HFFc6 (cell line): ENCODE data around the gene MED25. TPM values are rescaled to one million over a fixed set of nuclear protein-coding genes. Genes with fewer than 3 reads are reported as not detected.

Experiments used
- DNase-seq: peaks from one replicate; pipeline ENCODE4 v3.0.0-alpha.2; 2018
- H3K27ac Mint-ChIP-seq: 2 replicates; pipeline ENCODE4 v1.8.0; 2020; ENCODE audit warnings: mild to moderate bottlenecking, mixed read lengths
- H3K27me3 Mint-ChIP-seq: 2 replicates; pipeline ENCODE4 v1.8.0; 2021; ENCODE audit warnings: mild to moderate bottlenecking, moderate library complexity, mixed read lengths; ENCODE audit not compliant: insufficient read depth
- H3K36me3 Mint-ChIP-seq: 2 replicates; pipeline ENCODE4 v1.8.0; 2021; ENCODE audit warnings: low read depth, mixed read lengths
- H3K4me1 Mint-ChIP-seq: 2 replicates; pipeline ENCODE4 v1.8.0; 2020; ENCODE audit warnings: low read depth, mixed read lengths
- H3K4me3 Mint-ChIP-seq: 2 replicates; pipeline ENCODE4 v1.8.0; 2020; ENCODE audit warnings: mild to moderate bottlenecking, moderate library complexity, mixed read lengths
- H3K9me3 Mint-ChIP-seq: 2 replicates; pipeline ENCODE4 v1.8.0; 2020; ENCODE audit warnings: mild to moderate bottlenecking, mixed read lengths
- long read RNA-seq: library from polyadenylated mRNA; unstranded; transcript quantifications from one replicate; pipeline ENCODE4 v2.0.0, GENCODE V29; 2019
- total RNA-seq, 6 experiments: library from RNA; stranded (reverse); fragmentation: NEBNext Ultra II Directional; extraction: Animal tissue kit (Norgen Biotek cat#: 25700); gene quantifications; 2 replicates in 1 of 6; 3 replicates in 5 of 6; pipeline ENCODE4 v1.2.3, GENCODE V29; 2021
- TF ChIP-seq, protein P1 (sequence below): fragments of 200-600 bp; sonication (generic); IDR thresholded peaks from 2 replicates; pipeline ENCODE4 v1.5.0; 2021; ENCODE audit warnings: antibody characterized with exemption, mild to moderate bottlenecking

MED25 gene
- 10 to 100 TPM; 44.5 to 50.6 (median 47.8) TPM for total RNA-seq
- long read RNA-seq, partial matches to known transcripts: 2 of 5 reads
- long read RNA-seq, other reads (novel, unspliced or antisense): 2 of 5 reads

DNA sequence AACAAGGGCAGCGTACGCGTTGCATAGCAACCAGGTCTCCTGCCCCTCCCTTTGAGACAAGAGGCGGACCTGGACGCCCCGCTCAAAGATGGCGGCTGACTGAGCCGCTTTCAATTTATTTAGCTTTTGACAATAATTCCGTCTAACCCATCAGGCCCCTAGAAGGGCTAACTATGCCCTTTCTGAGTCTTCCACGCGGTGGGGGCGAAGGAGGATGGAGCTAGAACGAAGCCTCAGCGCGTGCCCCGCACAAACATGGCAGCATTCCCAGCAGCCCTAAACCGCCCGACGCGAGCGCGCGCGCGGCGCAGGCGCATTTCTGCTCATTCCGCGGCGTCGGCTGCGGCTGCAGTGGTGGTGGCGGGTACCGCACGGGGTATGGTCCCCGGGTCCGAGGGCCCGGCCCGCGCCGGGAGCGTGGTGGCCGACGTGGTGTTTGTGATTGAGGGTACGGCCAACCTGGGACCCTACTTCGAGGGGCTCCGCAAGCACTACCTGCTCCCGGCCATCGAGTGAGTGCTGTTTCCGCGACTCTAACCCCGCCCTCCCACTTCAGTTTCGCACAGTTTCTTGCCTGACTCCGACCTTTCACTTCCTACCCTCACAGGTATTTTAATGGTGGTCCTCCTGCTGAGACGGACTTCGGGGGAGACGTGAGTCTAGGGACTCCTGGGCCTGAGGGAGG lies at the start of gene MED25:
MED25 (plus strand) TSS at position 326 of the 685 bp plus-strand sequence; CDS start at position 379, 53 bp downstream.
- peak within 1 kb of the TSS; percentile 97 for H3K4me3 Mint-ChIP-seq
- no peaks in the 10 kb centered on the region for H3K36me3 Mint-ChIP-seq
- TF ChIP-seq, protein P1, sequence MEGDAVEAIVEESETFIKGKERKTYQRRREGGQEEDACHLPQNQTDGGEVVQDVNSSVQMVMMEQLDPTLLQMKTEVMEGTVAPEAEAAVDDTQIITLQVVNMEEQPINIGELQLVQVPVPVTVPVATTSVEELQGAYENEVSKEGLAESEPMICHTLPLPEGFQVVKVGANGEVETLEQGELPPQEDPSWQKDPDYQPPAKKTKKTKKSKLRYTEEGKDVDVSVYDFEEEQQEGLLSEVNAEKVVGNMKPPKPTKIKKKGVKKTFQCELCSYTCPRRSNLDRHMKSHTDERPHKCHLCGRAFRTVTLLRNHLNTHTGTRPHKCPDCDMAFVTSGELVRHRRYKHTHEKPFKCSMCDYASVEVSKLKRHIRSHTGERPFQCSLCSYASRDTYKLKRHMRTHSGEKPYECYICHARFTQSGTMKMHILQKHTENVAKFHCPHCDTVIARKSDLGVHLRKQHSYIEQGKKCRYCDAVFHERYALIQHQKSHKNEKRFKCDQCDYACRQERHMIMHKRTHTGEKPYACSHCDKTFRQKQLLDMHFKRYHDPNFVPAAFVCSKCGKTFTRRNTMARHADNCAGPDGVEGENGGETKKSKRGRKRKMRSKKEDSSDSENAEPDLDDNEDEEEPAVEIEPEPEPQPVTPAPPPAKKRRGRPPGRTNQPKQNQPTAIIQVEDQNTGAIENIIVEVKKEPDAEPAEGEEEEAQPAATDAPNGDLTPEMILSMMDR: peak; percentile 40; the same call in 1 of the 2 replicates
- DNase-seq: peak; percentile 75
- peaks cover 27% of the 10 kb centered on the region for H3K4me1 Mint-ChIP-seq
- peak within 1 kb of the TSS; percentile 100 for H3K27ac Mint-ChIP-seq
- peaks cover 3% of the 10 kb centered on the region; the same call in 1 of the 2 replicates for H3K27me3 Mint-ChIP-seq
- H3K9me3 Mint-ChIP-seq: no peaks in the 10 kb centered on the region

DNA sequence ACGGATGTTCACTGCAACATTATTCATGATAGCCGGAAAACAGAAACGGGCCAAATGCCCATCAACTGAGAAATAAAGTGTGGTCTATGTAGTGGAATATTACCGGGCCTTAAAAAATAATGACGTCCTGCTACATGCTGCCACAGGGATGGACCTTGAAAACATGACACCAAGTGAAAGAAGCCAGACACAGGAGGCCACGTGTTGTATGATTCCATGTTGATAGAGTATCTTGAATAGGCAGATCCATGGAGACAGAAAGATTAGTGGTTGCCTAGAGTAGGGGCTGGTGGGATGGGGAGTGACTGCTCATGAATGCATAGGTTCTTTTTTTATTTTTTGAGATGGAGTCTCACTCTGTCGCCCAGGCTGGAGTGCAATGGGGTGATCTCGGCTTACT lies 47.6 kb upstream of the MED25 start:
- H3K9me3 Mint-ChIP-seq: no peaks in the 10 kb centered on the region
- no peak overlapping the region for H3K4me3 Mint-ChIP-seq
- no peak for DNase-seq
- TF ChIP-seq, protein P1: no peak
- H3K36me3 Mint-ChIP-seq: peaks cover 15% of the 10 kb centered on the region; the same call in 1 of the 2 replicates
- peaks cover 2% of the 10 kb centered on the region; the same call in 1 of the 2 replicates for H3K27me3 Mint-ChIP-seq
- no peak overlapping the region for H3K27ac Mint-ChIP-seq
- H3K4me1 Mint-ChIP-seq: peaks cover 38% of the 10 kb centered on the region

DNA sequence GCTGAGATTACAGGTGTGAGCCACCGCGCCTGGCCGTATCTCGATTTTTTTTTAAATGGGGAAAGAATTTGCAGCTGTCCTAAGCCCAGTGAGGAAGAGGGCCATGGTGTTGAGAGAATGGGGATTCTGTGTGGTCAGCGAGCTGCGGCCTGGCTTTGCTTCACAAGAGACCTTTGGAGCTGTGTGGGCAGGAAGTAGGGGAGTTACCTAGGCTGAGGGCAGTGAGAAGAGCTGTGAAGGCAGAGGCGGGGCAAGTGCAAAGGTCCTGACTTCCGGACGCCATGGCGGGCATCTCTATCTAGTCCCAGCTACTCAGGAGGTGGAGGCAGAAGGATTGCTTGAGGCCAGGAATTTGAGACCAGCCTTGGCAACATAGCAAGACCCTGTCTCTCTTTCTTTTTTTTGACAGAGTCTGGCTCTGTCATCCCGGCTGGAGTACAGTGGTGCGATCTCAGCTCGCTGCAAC lies 46.4 kb upstream of the MED25 start:
- Mint-ChIP-seq H3K36me3 (peaks cover 15% of the 10 kb centered on the region; the same call in 1 of the 2 replicates), H3K4me1 (peaks cover 30% of the 10 kb centered on the region), H3K27me3 (peaks cover 2% of the 10 kb centered on the region; the same call in 1 of the 2 replicates), H3K27ac (no peak overlapping the region), H3K4me3 (no peak overlapping the region), H3K9me3 (no peaks in the 10 kb centered on the region)
- TF ChIP-seq, protein P1: no peak
- DNase-seq: no peak

DNA sequence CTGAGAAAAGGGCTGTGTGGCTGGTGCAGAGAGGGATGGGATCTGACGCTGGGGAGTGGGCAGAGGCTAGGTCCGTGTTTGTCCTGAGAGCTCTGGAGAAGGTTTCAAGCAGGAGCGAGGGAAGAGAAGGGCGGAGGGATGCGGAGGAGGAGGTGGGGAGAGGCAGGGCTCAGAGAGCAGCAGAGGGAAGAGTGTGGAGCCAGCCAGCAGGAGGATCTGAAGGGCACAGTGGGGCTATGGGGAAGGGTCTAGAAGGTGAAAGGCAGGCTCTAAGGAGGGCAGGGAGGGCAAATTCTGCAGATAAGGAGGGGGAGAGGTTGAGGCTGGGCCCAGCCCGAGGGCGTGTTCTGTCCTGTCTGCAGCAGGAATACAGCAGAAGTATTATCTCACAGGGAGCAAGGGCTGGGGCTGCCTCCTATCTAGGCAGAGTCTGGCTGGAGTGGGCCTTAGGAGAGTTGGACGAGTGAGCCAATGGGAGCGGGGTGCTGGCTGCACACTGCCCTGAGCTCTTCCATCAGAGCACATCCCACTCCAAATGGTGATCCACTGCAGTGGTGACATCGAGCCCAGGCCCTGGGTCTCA lies 45.1 kb upstream of the MED25 start:
- Mint-ChIP-seq H3K36me3 (peaks cover 11% of the 10 kb centered on the region; the same call in 1 of the 2 replicates), H3K9me3 (no peaks in the 10 kb centered on the region), H3K4me3 (no peak overlapping the region), H3K27me3 (peaks cover 2% of the 10 kb centered on the region; the same call in 1 of the 2 replicates), H3K27ac (no peak overlapping the region), H3K4me1 (peaks cover 24% of the 10 kb centered on the region)
- no peak for DNase-seq
- TF ChIP-seq, protein P1: no peak

DNA sequence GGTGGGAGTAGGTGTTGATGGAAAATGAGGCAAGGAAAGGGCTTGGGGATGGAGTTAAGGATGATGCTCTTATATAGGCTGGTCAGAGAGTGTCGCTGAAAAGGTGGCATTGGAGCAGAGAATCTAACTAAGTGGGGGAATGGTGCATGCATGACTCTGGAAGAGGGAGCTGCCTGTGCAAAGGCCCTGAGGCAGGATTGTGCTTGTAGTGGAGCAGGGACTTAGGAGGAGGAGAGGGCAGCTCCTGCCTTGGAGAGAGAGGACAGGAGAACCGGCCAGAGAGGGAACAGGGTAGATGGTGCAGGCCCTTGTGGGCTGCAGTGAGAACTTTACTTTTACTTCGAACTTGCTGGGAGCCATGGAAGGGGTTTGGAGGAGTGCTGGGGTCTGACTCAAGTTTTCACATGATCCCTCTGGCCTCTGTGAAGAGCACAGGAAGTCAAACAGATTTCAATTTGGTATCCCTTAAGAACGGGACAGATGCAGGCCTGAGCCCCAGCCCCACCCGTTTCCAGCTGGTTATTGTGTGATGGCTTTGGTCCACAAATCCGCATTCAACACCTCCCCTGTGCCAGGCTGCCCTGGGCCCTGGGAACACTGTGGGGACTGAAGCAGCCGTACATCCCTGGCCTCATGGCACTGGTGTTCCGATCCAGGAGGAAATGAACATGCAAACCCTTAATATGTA lies 44.3 kb upstream of the MED25 start:
- H3K36me3 Mint-ChIP-seq: peaks cover 4% of the 10 kb centered on the region; the same call in 1 of the 2 replicates
- TF ChIP-seq, protein P1: no peak
- no peak overlapping the region for H3K4me3 Mint-ChIP-seq
- H3K27ac Mint-ChIP-seq: peak overlapping the region; percentile 55
- peaks cover 2% of the 10 kb centered on the region; the same call in 1 of the 2 replicates for H3K27me3 Mint-ChIP-seq
- DNase-seq: no peak
- no peaks in the 10 kb centered on the region for H3K9me3 Mint-ChIP-seq
- H3K4me1 Mint-ChIP-seq: peaks cover 15% of the 10 kb centered on the region
